ENCODE data around the gene DNAH3.
"Not testable (repeated sequence)": the region's sequence is repeated elsewhere in the genome, so short reads cannot be mapped to it uniquely, and the experiment has no call there.

The DNAH3 gene

DNA sequence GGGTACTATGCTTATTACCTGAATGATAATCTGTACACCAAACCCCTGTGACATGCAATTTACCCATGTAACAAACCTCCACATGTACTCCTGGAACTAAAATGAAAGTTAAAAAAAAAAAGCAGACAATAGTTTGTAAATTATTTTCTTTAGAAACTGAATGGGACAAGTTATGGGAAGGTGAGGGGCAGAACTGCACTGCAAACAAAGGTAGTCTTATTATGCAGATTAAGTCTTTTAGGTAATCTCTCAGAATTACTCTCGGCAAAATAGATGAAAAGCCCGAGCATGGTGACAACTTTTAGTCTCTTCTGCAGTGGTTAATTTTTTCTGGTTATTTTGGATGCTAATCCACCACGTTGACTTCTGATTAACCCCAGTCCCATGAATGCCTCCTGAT, 33.3 kb upstream of the DNAH3 start:
- TF ChIP-seq POLR2A (IDR thresholded peaks at IDR 0.05; ENCODE audit: low read length) (no peak), GATA1 (IDR thresholded peaks at IDR 0.05; ENCODE audit: low read depth, low read length) (no peak)
- DNase-seq: no peak

DNA sequence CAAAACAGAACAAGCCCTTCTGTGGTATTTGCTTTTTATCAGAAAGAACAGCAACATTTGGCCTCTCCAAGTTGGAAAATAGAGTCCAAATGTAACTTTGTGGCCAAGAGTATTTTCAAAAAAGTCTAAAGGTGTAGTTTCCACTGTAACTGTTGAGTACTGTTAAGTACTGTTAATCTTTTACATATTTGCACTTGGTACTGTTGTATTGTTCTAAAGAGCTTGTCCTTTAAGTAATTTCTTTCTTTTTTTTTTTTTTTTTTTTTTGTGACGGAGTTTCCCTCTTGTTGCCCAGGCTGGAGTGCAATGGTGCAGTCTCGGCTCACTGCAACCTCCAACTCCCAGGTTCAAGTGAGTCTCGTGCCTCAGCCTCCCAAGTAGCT, 29.3 kb upstream of the DNAH3 start:
- TF ChIP-seq POLR2A (IDR thresholded peaks at IDR 0.05; ENCODE audit: low read length) (no peak), GATA1 (IDR thresholded peaks at IDR 0.05; ENCODE audit: low read depth, low read length) (no peak)

DNA sequence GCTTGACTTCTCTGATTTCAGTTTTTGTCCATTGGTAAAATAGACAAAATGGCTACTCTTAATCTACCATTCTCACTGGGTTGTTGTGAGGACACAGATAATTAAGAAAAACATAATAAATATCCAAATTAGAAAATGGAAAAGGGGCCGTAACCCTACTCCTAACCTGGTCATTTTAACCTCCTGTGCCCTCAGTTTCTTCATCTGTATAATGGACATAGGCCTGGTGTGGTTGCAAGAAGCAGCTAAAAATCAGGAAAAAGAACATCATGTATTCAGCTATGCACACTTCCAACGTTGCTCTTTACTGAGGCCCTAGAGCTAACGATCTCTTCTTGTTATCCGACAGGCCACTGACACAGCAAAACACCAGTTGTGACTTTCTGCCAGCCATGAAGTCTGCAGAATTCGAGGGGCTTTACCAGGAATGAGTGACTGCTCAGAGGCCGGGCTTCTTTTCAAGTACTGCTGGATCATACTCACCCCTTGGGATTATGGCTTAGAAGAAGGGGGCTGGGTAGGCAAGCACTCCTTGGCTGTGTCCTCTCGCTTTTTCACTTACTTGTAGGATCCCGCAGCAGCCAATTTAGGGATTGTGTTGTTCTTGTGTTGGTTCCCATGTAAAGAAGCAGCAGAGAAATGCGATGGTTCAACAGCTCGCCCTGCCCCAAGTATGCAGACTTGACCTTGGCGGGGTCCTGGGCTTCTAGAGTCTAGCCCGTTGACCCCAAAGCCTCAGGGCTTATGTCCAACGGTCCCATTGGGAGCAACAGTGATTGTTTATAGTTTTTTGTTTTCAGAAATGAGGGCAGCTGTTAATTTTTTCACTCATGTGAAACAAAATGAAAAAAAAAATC, 28.7 kb upstream of the DNAH3 start:
- DNase-seq: no peak

More for the DNA sequence above, 29.3 kb upstream of the DNAH3 start:
- DNase-seq: no peak

DNA sequence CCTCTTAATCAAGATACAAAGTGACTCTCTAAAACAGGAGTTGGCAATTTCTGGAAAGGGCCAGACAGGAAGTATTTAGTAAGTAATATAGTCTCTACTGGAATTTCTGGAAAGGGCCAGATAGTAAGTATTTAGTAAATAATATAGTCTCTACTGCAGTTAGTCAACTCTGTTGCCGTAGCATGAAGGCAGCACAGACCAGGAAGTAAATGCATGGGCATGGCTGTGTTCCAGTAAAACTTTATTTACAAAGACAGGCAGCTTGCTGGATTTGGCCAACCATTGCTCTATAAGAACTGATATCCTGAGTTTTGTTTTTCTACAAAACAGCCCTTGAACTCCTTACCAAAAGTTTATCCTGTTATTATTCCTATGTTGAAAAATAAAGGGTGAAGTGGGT, 24.8 kb upstream of the DNAH3 start:
- TF ChIP-seq POLR2A (IDR thresholded peaks at IDR 0.05; ENCODE audit: low read length): no peak
- TF ChIP-seq GATA1 (IDR thresholded peaks at IDR 0.05; ENCODE audit: low read depth, low read length): no peak
- no peak for DNase-seq

More for the DNA sequence above, 28.7 kb upstream of the DNAH3 start:
- TF ChIP-seq GATA1 (IDR thresholded peaks at IDR 0.05; ENCODE audit: low read depth, low read length): no peak
- no peak for TF ChIP-seq POLR2A (IDR thresholded peaks at IDR 0.05; ENCODE audit: low read length)

DNA sequence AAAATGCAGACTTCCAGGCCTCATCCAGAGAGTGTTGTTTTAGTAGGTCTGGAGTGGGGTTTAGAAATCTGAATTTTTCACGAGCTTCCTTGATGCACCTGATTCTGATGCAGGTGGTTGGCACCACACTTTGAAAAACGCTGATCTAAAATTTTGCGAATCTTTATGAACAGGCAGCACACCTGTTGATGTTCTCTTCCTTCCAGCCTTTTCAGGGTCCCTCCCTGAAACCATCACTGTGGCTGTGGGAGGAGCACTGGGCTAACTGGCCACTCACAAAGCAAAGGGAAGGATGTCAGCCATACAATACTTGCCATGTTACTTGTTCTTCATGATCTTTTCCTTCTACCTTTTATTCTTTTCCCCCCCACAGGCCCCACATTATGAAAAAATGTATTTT, 22.0 kb upstream of the DNAH3 start:
- DNase-seq: no peak
- TF ChIP-seq GATA1 (IDR thresholded peaks at IDR 0.05; ENCODE audit: low read depth, low read length) (no peak), POLR2A (IDR thresholded peaks at IDR 0.05; ENCODE audit: low read length) (no peak)

DNA sequence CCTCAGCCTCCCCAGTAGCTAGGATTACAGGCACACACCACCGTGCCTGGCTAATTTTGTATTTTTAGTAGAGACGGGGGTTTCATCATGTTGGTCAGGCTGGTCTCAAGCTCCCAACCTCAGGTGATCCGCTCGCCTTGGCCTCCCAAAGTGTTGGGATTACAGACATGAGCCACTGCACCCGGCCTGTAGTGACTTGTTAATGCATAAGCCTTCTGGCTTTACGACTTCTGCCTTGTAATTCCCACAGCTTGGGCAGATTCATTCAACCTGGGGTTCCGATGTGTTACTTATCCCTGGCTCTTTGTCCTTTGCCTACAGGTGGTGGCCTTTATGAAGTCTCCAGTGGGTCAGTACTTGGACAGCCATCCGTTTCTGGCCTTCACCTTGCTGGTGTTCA, 19.5 kb upstream of the DNAH3 start:
- DNase-seq: not testable (repeated sequence)

DNA sequence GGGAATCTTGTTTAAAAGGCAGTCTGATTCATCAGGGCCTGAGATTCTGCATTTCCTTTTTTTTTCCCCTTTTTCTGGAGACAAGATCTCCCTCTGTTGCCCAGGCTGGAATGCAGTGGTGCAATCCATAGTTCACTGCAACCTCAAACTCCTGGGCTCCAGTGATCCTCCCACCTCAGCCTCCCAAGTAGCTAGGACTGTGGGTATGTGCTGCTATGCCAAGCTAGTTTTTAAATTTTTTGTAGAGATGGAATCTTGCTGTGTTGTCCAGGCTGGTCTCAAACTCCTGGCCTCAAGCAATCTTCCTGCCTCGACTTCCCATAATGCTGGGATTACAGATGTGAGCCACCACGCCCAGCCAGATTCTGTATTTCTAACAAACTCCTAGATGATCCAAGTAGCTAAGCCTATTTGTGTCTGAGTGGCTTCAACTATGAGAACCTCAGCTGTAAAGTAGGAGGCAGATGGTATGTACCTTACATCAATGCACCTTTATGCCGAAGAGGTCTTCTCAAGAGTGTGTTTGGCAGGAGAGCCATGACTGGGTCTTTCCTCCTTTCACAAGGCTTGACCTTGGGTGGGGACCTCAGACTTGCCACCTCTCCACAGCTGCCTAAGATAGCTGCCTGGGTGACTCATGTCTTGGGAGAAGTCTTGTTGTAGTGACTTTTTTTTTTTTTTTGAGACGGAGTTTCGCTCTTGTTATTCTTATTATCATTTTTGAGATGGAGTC, 18.8 kb upstream of the DNAH3 start:
- no peak for TF ChIP-seq GATA1 (IDR thresholded peaks at IDR 0.05; ENCODE audit: low read depth, low read length)
- TF ChIP-seq POLR2A (IDR thresholded peaks at IDR 0.05; ENCODE audit: low read length): no peak
- DNase-seq: peak; percentile 56 to 73

DNA sequence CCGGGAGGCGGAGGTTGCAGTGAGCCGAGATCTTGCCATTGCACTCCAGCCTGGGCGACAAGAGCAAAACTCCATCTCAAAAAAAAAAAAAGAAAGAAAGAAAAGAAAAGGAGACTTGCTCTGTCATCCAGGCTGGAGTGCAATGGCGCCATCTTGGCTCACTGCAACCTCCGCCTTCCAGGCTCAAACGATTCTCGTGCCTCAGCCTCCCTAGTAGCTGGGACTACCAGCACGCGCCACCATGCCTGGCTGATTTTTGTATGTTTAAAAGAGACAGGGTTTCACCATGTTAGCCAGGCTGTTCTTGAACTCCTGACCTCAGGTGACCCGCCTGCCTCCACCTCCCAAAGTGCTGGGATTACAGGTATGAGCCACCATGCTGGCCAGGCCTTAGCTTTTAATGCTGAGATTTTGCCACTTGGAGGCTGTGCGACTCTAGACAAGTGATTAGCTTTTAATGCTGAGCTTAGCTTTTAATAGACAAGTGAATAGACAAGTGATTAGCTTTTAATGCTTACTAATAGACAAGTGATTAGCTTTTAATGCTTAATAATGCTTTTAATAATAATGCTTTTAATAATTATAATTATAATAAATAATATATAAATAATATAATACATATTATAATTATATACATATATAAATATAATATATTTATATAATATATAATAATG, 17.4 kb upstream of the DNAH3 start:
- TF ChIP-seq GATA1 (IDR thresholded peaks at IDR 0.05; ENCODE audit: low read depth, low read length) (no peak), POLR2A (IDR thresholded peaks at IDR 0.05; ENCODE audit: low read length) (no peak)
- DNase-seq: no peak

DNA sequence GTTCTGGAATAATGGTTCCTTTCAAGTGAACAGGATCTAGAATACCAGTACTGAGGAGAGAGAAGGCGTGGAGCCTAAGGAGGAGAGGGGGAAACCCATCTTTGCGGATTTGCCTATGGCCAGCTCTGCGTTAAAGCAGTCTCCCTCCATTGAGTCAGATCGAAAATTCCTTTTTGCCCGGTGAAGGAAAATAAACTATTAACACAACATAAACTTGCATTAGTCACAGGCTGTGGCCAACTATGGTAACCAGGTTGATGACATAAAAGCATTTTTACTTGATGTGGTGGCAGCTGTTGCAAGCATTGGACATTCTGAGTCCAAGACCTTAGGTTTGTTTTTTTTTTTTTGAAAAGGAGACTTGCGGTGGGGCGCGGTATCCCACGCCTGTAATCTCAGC, 16.7 kb upstream of the DNAH3 start:
- TF ChIP-seq GATA1 (IDR thresholded peaks at IDR 0.05; ENCODE audit: low read depth, low read length) (no peak), POLR2A (IDR thresholded peaks at IDR 0.05; ENCODE audit: low read length) (no peak)
- DNase-seq: no peak

DNA sequence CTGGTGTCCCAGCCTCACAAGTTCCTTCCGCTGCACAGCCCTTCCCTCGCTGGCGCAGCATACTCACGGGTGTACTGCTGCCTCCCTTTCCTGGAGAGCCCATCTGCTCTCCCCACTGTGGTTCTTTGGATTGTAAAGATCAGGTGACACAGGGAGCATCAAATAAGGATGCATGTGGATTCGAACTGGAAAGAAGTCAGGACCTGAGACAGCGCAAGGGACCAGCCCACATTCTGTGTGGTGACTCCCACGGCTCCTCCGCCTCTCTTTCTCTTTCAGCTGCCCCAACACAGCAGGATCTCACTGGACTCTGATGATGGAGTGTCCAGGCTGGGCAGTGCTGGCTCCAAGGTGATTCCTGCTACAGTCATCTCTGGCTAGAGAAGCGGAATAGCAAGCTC, 15.9 kb upstream of the DNAH3 start:
- DNase-seq: no peak
- TF ChIP-seq GATA1 (IDR thresholded peaks at IDR 0.05; ENCODE audit: low read depth, low read length) (no peak), POLR2A (IDR thresholded peaks at IDR 0.05; ENCODE audit: low read length) (no peak)

DNA sequence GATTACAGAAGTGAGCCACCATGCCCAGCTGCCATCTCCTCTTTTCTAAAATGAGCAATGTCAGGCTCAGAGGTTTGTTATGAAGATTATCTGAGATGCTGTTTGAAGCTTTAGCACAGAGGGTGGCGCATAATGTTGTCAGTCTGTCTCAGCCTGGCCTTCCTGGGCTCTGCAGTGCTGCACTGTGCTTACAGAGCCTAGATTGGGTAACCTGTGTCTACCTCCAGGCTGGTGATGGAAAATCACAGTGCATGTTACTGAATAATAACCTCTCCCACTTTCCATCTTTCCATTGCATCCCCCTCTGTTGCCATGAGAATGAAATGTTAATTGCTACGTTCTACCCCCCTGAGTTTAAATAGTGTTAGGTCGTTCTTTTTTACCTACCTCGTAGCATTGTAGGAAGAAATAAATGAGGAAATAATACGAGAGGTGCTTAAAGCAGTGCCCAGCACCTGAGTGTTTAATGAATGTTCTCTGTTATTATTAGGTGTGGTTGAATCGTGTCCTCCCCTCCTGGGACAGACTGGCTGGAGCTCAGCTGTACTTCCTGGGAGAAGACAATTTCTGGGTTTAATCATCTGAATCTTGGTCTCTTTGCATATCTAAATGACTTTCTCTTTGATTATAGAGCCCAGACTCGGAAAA, 14.0 kb upstream of the DNAH3 start:
- TF ChIP-seq GATA1 (IDR thresholded peaks at IDR 0.05; ENCODE audit: low read depth, low read length) (no peak), POLR2A (IDR thresholded peaks at IDR 0.05; ENCODE audit: low read length) (no peak)
- DNase-seq: no peak

DNA sequence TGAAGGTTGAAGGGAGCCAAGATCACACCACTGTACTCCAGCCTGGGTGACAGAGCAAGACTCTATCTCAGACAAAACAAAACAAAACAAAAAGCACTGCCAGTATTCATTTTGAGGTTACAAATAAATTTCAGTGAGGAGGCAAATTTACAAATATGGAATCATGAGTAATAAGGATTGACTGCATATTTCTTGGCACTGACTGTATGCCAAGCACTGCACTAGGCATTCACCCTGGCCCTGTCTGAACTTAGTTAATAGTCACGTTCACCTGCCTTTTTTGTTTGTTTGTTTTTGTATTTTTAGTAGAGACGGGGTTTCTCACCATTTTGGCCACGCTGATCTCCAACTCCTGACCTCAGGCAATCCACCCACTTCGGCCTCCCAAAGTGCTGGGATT, 12.9 kb upstream of the DNAH3 start:
- TF ChIP-seq POLR2A (IDR thresholded peaks at IDR 0.05; ENCODE audit: low read length) (no peak), GATA1 (IDR thresholded peaks at IDR 0.05; ENCODE audit: low read depth, low read length) (no peak)
- DNase-seq: no peak

DNA sequence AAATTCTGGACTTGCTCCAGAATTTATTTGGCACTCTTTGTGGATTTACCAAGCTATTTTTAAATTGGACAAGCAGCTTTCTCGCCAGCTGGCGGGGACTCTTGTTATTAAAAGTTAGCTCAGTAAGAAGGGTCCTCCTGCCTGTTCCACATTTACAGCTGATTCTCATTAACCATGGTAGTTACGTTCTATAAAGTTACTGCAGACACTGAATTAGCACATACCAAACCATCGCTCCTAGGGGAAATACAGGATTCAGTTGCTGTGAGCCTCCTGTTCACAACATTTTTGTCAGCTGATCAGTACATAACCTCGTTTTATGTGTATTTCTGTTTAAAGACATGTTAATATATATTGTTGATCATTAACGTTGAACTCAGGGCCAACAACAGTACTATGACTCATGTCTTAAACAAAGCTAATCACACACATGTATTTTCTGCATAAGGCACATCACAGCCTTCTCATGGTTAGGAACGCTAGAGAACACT, 12.1 kb upstream of the DNAH3 start:
- no peak for DNase-seq
- TF ChIP-seq GATA1 (IDR thresholded peaks at IDR 0.05; ENCODE audit: low read depth, low read length) (no peak), POLR2A (IDR thresholded peaks at IDR 0.05; ENCODE audit: low read length) (no peak)

DNA sequence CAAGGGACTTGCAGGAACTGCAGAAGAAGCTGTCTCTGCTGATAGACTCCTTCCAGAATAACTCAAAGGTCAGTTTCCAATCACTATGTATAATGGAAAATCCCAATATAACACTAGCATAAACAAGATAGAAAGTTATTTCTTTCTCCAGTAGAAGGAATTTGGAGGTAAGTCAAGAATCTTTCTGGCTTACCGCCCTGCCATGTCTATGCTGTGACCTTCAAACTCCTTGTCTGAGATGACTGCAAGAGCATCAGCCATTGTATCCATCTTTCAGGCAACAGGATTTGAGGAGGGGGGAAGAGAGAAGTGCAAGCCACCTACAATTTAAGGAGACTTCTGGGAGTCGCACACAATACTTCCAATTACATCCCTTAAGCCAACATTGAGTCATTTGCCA, 10.6 kb upstream of the DNAH3 start:
- TF ChIP-seq GATA1 (IDR thresholded peaks at IDR 0.05; ENCODE audit: low read depth, low read length) (no peak), POLR2A (IDR thresholded peaks at IDR 0.05; ENCODE audit: low read length) (no peak)
- DNase-seq: no peak

Measured in erythroblast (primary cell).